Omental fat pad (tissue), 4 donors: ENCODE results near the gene NHSL2. TPM values are rescaled to one million over a fixed set of nuclear protein-coding genes. Genes with fewer than 3 reads are reported as not detected.
"Not testable (repeated sequence)": the region's sequence is repeated elsewhere in the genome, so short reads cannot be mapped to it uniquely, and the experiment has no call there.

Source experiments
- ATAC-seq: fragments of 150-250 bp; one replicate; pipeline ENCODE4 v1.9.1; 2016; ENCODE audit warnings: mild to moderate bottlenecking, moderate library complexity; ENCODE audit not compliant: low FRiP score
- DNase-seq: peaks from one replicate; pipeline ENCODE4 v3.0.0-alpha.2; 2019; ENCODE audit warnings: low spot score
- total RNA-seq, 4 donors: library from RNA; depleted of rRNA; stranded (reverse); fragments of >200 nt; gene quantifications; one replicate each; pipeline ENCODE4 v1.1.0, GENCODE V29; 2016
- TF ChIP-seq, protein P1 (sequence below), 3 donors: fragments of 450-650 bp; IDR thresholded peaks; one replicate each; pipeline ENCODE4 v1.5.1; 2016 to 2017; ENCODE audit warnings: antibody characterized with exemption in 3 of 3, mild to moderate bottlenecking in 3 of 3, moderate library complexity in 2 of 3

The NHSL2 gene
- total RNA-seq, 4 donors from 2014 or later, result 12.8 to 20.2 (median 14.0) TPM

GRCh38 chrX:71953946-71954345, 43.3 kb downstream of the NHSL2 start:
- ATAC-seq, result no peak
- DNase-seq, result no peak
- TF ChIP-seq, protein P1, sequence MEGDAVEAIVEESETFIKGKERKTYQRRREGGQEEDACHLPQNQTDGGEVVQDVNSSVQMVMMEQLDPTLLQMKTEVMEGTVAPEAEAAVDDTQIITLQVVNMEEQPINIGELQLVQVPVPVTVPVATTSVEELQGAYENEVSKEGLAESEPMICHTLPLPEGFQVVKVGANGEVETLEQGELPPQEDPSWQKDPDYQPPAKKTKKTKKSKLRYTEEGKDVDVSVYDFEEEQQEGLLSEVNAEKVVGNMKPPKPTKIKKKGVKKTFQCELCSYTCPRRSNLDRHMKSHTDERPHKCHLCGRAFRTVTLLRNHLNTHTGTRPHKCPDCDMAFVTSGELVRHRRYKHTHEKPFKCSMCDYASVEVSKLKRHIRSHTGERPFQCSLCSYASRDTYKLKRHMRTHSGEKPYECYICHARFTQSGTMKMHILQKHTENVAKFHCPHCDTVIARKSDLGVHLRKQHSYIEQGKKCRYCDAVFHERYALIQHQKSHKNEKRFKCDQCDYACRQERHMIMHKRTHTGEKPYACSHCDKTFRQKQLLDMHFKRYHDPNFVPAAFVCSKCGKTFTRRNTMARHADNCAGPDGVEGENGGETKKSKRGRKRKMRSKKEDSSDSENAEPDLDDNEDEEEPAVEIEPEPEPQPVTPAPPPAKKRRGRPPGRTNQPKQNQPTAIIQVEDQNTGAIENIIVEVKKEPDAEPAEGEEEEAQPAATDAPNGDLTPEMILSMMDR (IDR thresholded peaks at IDR 0.05), result no peak

GRCh38 chrX:71954458-71954857, 43.8 kb downstream of the NHSL2 start:
- DNase-seq, result no peak
- TF ChIP-seq, protein P1 (IDR thresholded peaks at IDR 0.05), result no peak
- no peak for ATAC-seq

GRCh38 chrX:71955530-71956120, 45.0 kb downstream of the NHSL2 start:
- ATAC-seq, result no peak
- DNase-seq, result no peak
- TF ChIP-seq, protein P1 (IDR thresholded peaks at IDR 0.05), result no peak

- DNase-seq (no peak), ATAC-seq (no peak)
- TF ChIP-seq, protein P1 (IDR thresholded peaks at IDR 0.05), result no peak
These were observed 47.6 kb downstream of the NHSL2 start for GRCh38 chrX:71958281-71958675.

GRCh38 chrX:71964184-71964583, 53.5 kb downstream of the NHSL2 start:
- not testable (repeated sequence) for DNase-seq, ATAC-seq

- DNase-seq, result no peak
- TF ChIP-seq, protein P1 (IDR thresholded peaks at IDR 0.05), result no peak
- ATAC-seq, result no peak
These were observed 64.3 kb downstream of the NHSL2 start for GRCh38 chrX:71974916-71975315.

DNA sequence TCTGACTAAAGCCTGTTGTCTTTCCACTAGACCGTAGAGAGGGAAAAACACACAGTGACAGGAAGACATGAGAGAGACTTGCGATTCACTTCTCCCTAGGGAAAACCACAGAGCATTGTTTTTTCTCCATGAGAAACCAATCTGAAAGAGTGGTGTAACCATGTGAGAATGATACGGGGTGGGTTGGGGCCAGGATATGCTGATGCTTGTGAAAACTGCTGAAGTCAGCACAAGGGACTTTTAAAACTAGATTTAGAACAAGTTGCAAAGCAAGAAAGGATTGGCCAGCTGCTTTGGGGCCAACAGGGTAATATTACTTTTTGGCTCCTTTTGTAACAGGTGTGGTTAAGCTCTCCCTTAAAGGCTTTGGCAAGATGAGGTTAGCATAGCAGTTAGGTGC, 66.1 kb downstream of the NHSL2 start:
- DNase-seq (no peak), ATAC-seq (no peak)
- TF ChIP-seq, protein P1 (IDR thresholded peaks at IDR 0.05), result no peak
